HEK293 (cell line): ENCODE results near the gene LIN37.
A peak's percentile ranks its signal among the peaks of the same experiment; 100 is the strongest.

Experiments used
- AEBP2 ChIP-seq: fragments of 450-650 bp; formaldehyde crosslinking; IDR thresholded peaks from 2 replicates; pipeline ENCODE4 v1.5.1; 2016; ENCODE audit warnings: missing biosample characterization, missing genetic modification characterization, borderline replicate concordance
- KLF10 ChIP-seq: fragments of 450-650 bp; IDR thresholded peaks from 2 replicates; pipeline ENCODE4 v1.5.1; 2018; ENCODE audit warnings: missing biosample characterization, mild to moderate bottlenecking, missing genetic modification characterization
- KLF16 ChIP-seq: fragments of 450-650 bp; formaldehyde crosslinking; IDR thresholded peaks from 2 replicates; pipeline ENCODE4 v1.5.1; 2017; ENCODE audit warnings: missing biosample characterization, missing genetic modification characterization
- PRDM10 ChIP-seq: fragments of 450-650 bp; formaldehyde crosslinking; IDR thresholded peaks from 2 replicates; pipeline ENCODE4 v1.5.1; 2016; ENCODE audit warnings: missing biosample characterization, missing genetic modification characterization
- SCRT1 ChIP-seq: fragments of 450-650 bp; formaldehyde crosslinking; IDR thresholded peaks from 2 replicates; pipeline ENCODE4 v1.5.1; 2016; ENCODE audit warnings: missing biosample characterization, missing genetic modification characterization, borderline replicate concordance
- YY2 ChIP-seq: fragments of 450-650 bp; formaldehyde crosslinking; IDR thresholded peaks from 2 replicates; pipeline ENCODE4 v1.5.1; 2016; ENCODE audit warnings: missing biosample characterization, missing genetic modification characterization
- ZBTB17 ChIP-seq: fragments of 450-650 bp; formaldehyde crosslinking; IDR thresholded peaks from 2 replicates; pipeline ENCODE4 v1.5.1; 2016; ENCODE audit warnings: missing biosample characterization, missing genetic modification characterization
- ZBTB26 ChIP-seq: fragments of 450-650 bp; formaldehyde crosslinking; optimal IDR thresholded peaks from 2 replicates; pipeline ENCODE3; 2016; ENCODE audit warnings: missing biosample characterization, mild to moderate bottlenecking, missing genetic modification characterization
- ZBTB7A ChIP-seq: fragments of 450-650 bp; formaldehyde crosslinking; IDR thresholded peaks from 2 replicates; pipeline ENCODE4 v1.5.1; 2016; ENCODE audit warnings: low read depth, missing biosample characterization, missing genetic modification characterization
- ZFHX2 ChIP-seq: fragments of 450-650 bp; formaldehyde crosslinking; conservative IDR thresholded peaks from 2 replicates; pipeline ENCODE4 v1.5.1; 2016; ENCODE audit warnings: missing biosample characterization, missing genetic modification characterization
- ZIC2 ChIP-seq: fragments of 450-650 bp; formaldehyde crosslinking; IDR thresholded peaks from 2 replicates; pipeline ENCODE4 v1.5.1; 2016; ENCODE audit warnings: missing biosample characterization, missing genetic modification characterization
- ZNF114 ChIP-seq: fragments of 450-650 bp; formaldehyde crosslinking; IDR thresholded peaks from 2 replicates; pipeline ENCODE4 v1.5.0; 2017; ENCODE audit warnings: missing biosample characterization, missing genetic modification characterization
- ZNF133 ChIP-seq: fragments of 450-650 bp; formaldehyde crosslinking; IDR thresholded peaks from 2 replicates; pipeline ENCODE4 v1.5.1; 2016; ENCODE audit warnings: missing biosample characterization, missing genetic modification characterization
- ZNF138 ChIP-seq: fragments of 450-650 bp; formaldehyde crosslinking; IDR thresholded peaks from 2 replicates; pipeline ENCODE4 v1.5.1; 2016; ENCODE audit warnings: missing biosample characterization, missing genetic modification characterization, borderline replicate concordance
- ZNF148 ChIP-seq: fragments of 450-650 bp; formaldehyde crosslinking; IDR thresholded peaks from 2 replicates; pipeline ENCODE4 v1.5.0; 2017; ENCODE audit warnings: missing biosample characterization, missing genetic modification characterization, borderline replicate concordance
- ZNF221 ChIP-seq: fragments of 450-650 bp; formaldehyde crosslinking; IDR thresholded peaks from 2 replicates; pipeline ENCODE4 v1.5.1; 2017; ENCODE audit warnings: missing biosample characterization, missing genetic modification characterization, borderline replicate concordance
- ZNF274 ChIP-seq, 2 experiments: fragments of 200-500 bp in 1 of 2; fragments of 450-650 bp in 1 of 2; sonication (Bioruptor generic) in 1 of 2; formaldehyde crosslinking in 1 of 2; IDR thresholded peaks; 2 replicates each; pipeline versions ENCODE4 v1.5.1 to v1.6.1; 2014 to 2016; ENCODE audit warnings: borderline replicate concordance in 1 of 2, inconsistent platforms in 1 of 2, low read length in 1 of 2, missing biosample characterization in 1 of 2, missing genetic modification characterization in 1 of 2
- ZNF341 ChIP-seq: fragments of 450-650 bp; formaldehyde crosslinking; IDR thresholded peaks from 2 replicates; pipeline ENCODE4; 2016; ENCODE audit warnings: low read depth, missing biosample characterization, missing genetic modification characterization
- ZNF354C ChIP-seq: fragments of 450-650 bp; formaldehyde crosslinking; IDR thresholded peaks from 2 replicates; pipeline ENCODE4 v1.5.1; 2016; ENCODE audit warnings: missing biosample characterization, missing genetic modification characterization, low read depth, borderline replicate concordance
- ZNF501 ChIP-seq: fragments of 450-650 bp; formaldehyde crosslinking; IDR thresholded peaks from 2 replicates; pipeline ENCODE4 v1.5.1; 2016; ENCODE audit warnings: missing biosample characterization, missing genetic modification characterization
- ZNF521 ChIP-seq: fragments of 450-650 bp; formaldehyde crosslinking; IDR thresholded peaks from 2 replicates; pipeline ENCODE4 v1.5.1; 2017; ENCODE audit warnings: missing biosample characterization, mild to moderate bottlenecking, missing genetic modification characterization
- ZNF549 ChIP-seq: fragments of 450-650 bp; IDR thresholded peaks from 2 replicates; pipeline ENCODE4 v1.5.1; 2018; ENCODE audit warnings: missing biosample characterization, missing genetic modification characterization, mild to moderate bottlenecking, inconsistent platforms, moderate library complexity
- ZNF560 ChIP-seq: fragments of 450-650 bp; formaldehyde crosslinking; IDR thresholded peaks from 2 replicates; pipeline ENCODE4 v1.5.1; 2017; ENCODE audit warnings: missing biosample characterization, missing genetic modification characterization, borderline replicate concordance
- ZNF623 ChIP-seq: fragments of 450-650 bp; formaldehyde crosslinking; IDR thresholded peaks from 2 replicates; pipeline ENCODE4 v1.5.1; 2016; ENCODE audit warnings: missing biosample characterization, missing genetic modification characterization
- ZNF626 ChIP-seq: fragments of 450-650 bp; sonication (Bioruptor Pico); formaldehyde crosslinking; IDR thresholded peaks from 2 replicates; pipeline ENCODE4 v1.5.1; 2018; ENCODE audit warnings: missing biosample characterization, missing genetic modification characterization, inconsistent platforms
- ZNF837 ChIP-seq: fragments of 450-650 bp; formaldehyde crosslinking; IDR thresholded peaks from 2 replicates; pipeline ENCODE4 v1.5.1; 2016; ENCODE audit warnings: missing biosample characterization, missing genetic modification characterization
- ZSCAN18 ChIP-seq: fragments of 450-650 bp; formaldehyde crosslinking; IDR thresholded peaks from 2 replicates; pipeline ENCODE4 v1.5.1; 2016; ENCODE audit warnings: missing biosample characterization, missing genetic modification characterization

LIN37 gene

GRCh38 chr19:35718345-35719041 is 29.9 kb upstream of the LIN37 start (continued):
- TF ChIP-seq ZFHX2, result peak; percentile 97
- no peak for TF ChIP-seq ZNF274 (IDR thresholded peaks at IDR 0.05; ENCODE audit: low read length)
- no peak for TF ChIP-seq ZNF274 (tag by site-specific recombination; IDR thresholded peaks at IDR 0.05; ENCODE audit: borderline replicate concordance)
- TF ChIP-seq ZBTB26 (tag by site-specific recombination), result peak; percentile 65
- no peak for TF ChIP-seq ZNF560 (tag by site-specific recombination)
- no peak; the same call in 1 of the 2 replicates for TF ChIP-seq YY2 (tag by site-specific recombination)
- peak; percentile 46; the same call in 1 of the 2 replicates for TF ChIP-seq ZBTB17 (tag by site-specific recombination)
- no peak for TF ChIP-seq KLF10
- TF ChIP-seq ZNF114 (tag by site-specific recombination), result no peak
- TF ChIP-seq PRDM10, result no peak
- 0 out of 2 replicates have a peak, but pooled peaks have one; percentile 24 for TF ChIP-seq ZNF138 (tag by site-specific recombination)
- no peak for TF ChIP-seq ZNF626 (tag by site-specific recombination)
- no peak for TF ChIP-seq ZNF521 (tag by site-specific recombination)
- peak; percentile 61; the same call in 1 of the 2 replicates for TF ChIP-seq ZBTB7A (tag by site-specific recombination)
- TF ChIP-seq SCRT1 (tag by site-specific recombination), result no peak
- no peak for TF ChIP-seq ZNF133
- TF ChIP-seq ZNF221 (tag by site-specific recombination), result no peak
- peak; percentile 58; the same call in 1 of the 2 replicates for TF ChIP-seq KLF16 (tag by site-specific recombination)
- TF ChIP-seq ZSCAN18 (tag by site-specific recombination), result no peak
- TF ChIP-seq ZNF549 (tag by site-specific recombination), result no peak
- TF ChIP-seq AEBP2 (tag by site-specific recombination), result no peak
- TF ChIP-seq ZNF341 (tag by site-specific recombination), result peak; percentile 36; the same call in 1 of the 2 replicates
- TF ChIP-seq ZNF837 (tag by site-specific recombination), result no peak
- peak; percentile 53; the same call in 1 of the 2 replicates for TF ChIP-seq ZNF501 (tag by site-specific recombination)
- no peak for TF ChIP-seq ZNF623 (tag by site-specific recombination)
- no peak for TF ChIP-seq ZIC2 (tag by site-specific recombination)
- TF ChIP-seq ZNF354C (tag by site-specific recombination), result no peak
- TF ChIP-seq ZNF148 (tag by site-specific recombination), result no peak
